ENCODE results near the gene GPR89B. TPM values are rescaled to one million over a fixed set of nuclear protein-coding genes. Genes with fewer than 3 reads are reported as not detected.
"Not testable (repeated sequence)": the region's sequence is repeated elsewhere in the genome, so short reads cannot be mapped to it uniquely, and the experiment has no call there.

Gene GPR89B
- polyA plus RNA-seq, 1 donor (not counting 4 experiments of a cell fraction or from before 2014, with no cell fraction given), result 34.0 TPM

DNA sequence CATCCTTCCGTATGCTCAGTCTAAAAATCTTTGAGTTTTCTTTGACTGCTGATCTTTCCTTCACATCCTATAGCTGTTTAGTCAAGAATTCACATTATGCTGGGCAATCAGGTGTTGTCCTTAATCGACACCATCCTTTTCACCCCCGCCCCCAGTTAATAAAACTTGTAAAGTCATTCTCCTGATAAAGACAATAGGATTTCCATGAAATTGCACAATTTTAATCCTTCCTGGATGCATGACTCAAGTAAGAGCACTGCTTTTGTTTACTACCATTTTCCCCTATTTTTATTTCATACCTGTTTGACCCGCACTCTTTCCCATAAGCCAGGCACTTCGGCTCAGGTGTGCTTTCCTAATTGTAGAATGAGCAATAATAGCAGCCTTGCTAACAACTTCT is 96.7 kb downstream of the GPR89B start:
- H3K4me1 ChIP-seq (ENCODE audit: control insufficient read depth, extremely low read depth, insufficient read depth, low read length); dilution Hi-C loops (cut with MboI; ENCODE audit: extremely low pct_ligation_motif_present, low sequenced_read_pairs); H3K36me3 ChIP-seq (ENCODE audit: control insufficient read depth in 2 of 2, extremely low read depth in 1 of 2, insufficient read depth in 2 of 2, low read length in 2 of 2); H3K4me2 ChIP-seq (ENCODE audit: control insufficient read depth, extremely low read depth, insufficient read depth, low read depth, low read length); DNase-seq (ENCODE audit: low read depth, low spot score); H3K9me3 ChIP-seq (ENCODE audit: control insufficient read depth, low read depth, low read length); H3K9ac ChIP-seq (ENCODE audit: control insufficient read depth, extremely low read depth, insufficient read depth, low read length); H3K79me2 ChIP-seq (ENCODE audit: control insufficient read depth, insufficient read depth, low read length); H3K27ac ChIP-seq (ENCODE audit: control insufficient read depth, insufficient read depth, low read length); H2AFZ ChIP-seq (ENCODE audit: control insufficient read depth, low read length); FAIRE-seq; H3K9me1 ChIP-seq (ENCODE audit: control insufficient read depth, extremely low read depth, insufficient read depth, low read length); H3K27me3 ChIP-seq (ENCODE audit: control insufficient read depth, extremely low read depth, insufficient read depth, low read length); H3K4me3 ChIP-seq (ENCODE audit: control insufficient read depth in 2 of 3, extremely low read depth in 1 of 3, insufficient read depth in 2 of 3, low read depth in 1 of 3, low read length in 3 of 3); H4K20me1 ChIP-seq (ENCODE audit: control insufficient read depth, extremely low read depth, insufficient read depth, low read length): not testable (repeated sequence)

DNA sequence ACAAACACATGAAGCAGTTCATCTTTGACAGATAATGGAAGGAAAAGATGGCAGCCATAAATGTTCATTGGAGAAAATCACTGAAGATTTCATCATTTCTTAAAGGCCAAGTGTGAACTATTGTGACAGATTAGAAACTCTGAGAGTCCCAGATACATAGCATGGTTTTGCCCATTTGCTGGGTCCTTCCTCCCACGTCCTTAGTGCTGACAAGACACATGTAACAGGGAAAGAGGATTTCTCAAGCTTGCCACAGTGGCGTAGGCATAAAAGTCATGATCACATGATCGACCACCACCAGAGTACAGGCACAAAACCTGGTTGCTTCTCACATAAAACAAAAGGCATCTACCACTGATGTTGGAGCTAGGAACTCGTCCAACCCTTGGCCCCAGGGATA is 98.8 kb downstream of the GPR89B start:
- H3K27me3 ChIP-seq (ENCODE audit: control insufficient read depth, extremely low read depth, insufficient read depth, low read length); H2AFZ ChIP-seq (ENCODE audit: control insufficient read depth, low read length); H3K9me3 ChIP-seq (ENCODE audit: control insufficient read depth, low read depth, low read length); H3K9me1 ChIP-seq (ENCODE audit: control insufficient read depth, extremely low read depth, insufficient read depth, low read length); H3K4me3 ChIP-seq (ENCODE audit: control insufficient read depth in 2 of 3, extremely low read depth in 1 of 3, insufficient read depth in 2 of 3, low read depth in 1 of 3, low read length in 3 of 3); H3K4me1 ChIP-seq (ENCODE audit: control insufficient read depth, extremely low read depth, insufficient read depth, low read length); H3K4me2 ChIP-seq (ENCODE audit: control insufficient read depth, extremely low read depth, insufficient read depth, low read depth, low read length); dilution Hi-C loops (cut with MboI; ENCODE audit: extremely low pct_ligation_motif_present, low sequenced_read_pairs); H3K36me3 ChIP-seq (ENCODE audit: control insufficient read depth in 2 of 2, extremely low read depth in 1 of 2, insufficient read depth in 2 of 2, low read length in 2 of 2); H3K27ac ChIP-seq (ENCODE audit: control insufficient read depth, insufficient read depth, low read length); H3K9ac ChIP-seq (ENCODE audit: control insufficient read depth, extremely low read depth, insufficient read depth, low read length); H4K20me1 ChIP-seq (ENCODE audit: control insufficient read depth, extremely low read depth, insufficient read depth, low read length); H3K79me2 ChIP-seq (ENCODE audit: control insufficient read depth, insufficient read depth, low read length); DNase-seq (ENCODE audit: low read depth, low spot score); FAIRE-seq: not testable (repeated sequence)

DNA sequence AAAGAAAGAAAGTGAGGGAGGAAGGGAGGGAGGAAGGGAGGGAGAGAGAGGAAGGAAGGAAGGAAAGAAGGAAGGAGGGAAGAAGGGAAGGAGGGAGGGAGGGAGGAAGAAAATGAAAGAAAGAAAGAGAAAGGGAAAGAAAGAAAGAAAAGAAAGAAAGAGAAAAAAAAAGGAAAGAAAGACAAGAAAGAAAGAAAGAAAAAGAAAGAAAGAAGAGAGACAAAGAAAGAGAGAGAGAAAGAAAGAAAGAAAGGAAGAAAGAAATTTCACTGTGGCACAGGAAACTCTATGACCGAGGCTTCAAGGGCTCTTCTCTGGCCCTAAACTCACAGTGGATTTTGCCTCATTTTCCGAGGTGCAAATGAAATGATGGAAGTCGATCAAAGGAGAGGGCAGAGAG is 104.0 kb downstream of the GPR89B start:
- H3K4me1 ChIP-seq (ENCODE audit: control insufficient read depth, extremely low read depth, insufficient read depth, low read length); H3K4me2 ChIP-seq (ENCODE audit: control insufficient read depth, extremely low read depth, insufficient read depth, low read depth, low read length); H4K20me1 ChIP-seq (ENCODE audit: control insufficient read depth, extremely low read depth, insufficient read depth, low read length); H3K4me3 ChIP-seq (ENCODE audit: control insufficient read depth in 2 of 3, extremely low read depth in 1 of 3, insufficient read depth in 2 of 3, low read depth in 1 of 3, low read length in 3 of 3); dilution Hi-C loops (cut with MboI; ENCODE audit: extremely low pct_ligation_motif_present, low sequenced_read_pairs); H3K9me3 ChIP-seq (ENCODE audit: control insufficient read depth, low read depth, low read length); H3K27me3 ChIP-seq (ENCODE audit: control insufficient read depth, extremely low read depth, insufficient read depth, low read length); H3K79me2 ChIP-seq (ENCODE audit: control insufficient read depth, insufficient read depth, low read length); H3K27ac ChIP-seq (ENCODE audit: control insufficient read depth, insufficient read depth, low read length); H3K36me3 ChIP-seq (ENCODE audit: control insufficient read depth in 2 of 2, extremely low read depth in 1 of 2, insufficient read depth in 2 of 2, low read length in 2 of 2); FAIRE-seq; H3K9ac ChIP-seq (ENCODE audit: control insufficient read depth, extremely low read depth, insufficient read depth, low read length); H3K9me1 ChIP-seq (ENCODE audit: control insufficient read depth, extremely low read depth, insufficient read depth, low read length); H2AFZ ChIP-seq (ENCODE audit: control insufficient read depth, low read length); DNase-seq (ENCODE audit: low read depth, low spot score): not testable (repeated sequence)

DNA sequence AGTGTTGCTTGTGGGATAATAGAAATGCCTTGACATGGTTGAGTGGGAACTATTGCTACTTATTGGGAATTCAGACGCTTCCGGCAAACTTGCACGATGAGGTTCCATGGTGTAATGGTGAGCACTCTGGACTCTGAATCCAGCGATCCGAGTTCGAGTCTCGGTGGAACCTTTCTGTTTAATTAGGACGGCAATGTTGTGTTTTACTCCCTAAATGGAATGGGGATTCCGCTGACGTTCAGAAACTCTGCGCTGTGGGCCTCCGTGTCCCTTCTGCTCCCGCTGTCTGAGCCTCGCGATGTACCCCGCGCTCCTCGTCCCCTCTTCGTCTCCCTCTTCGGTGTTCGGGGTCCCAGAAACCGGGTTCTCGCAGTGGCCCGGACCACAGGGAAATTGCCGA is 104.5 kb downstream of the GPR89B start:
- H2AFZ ChIP-seq (ENCODE audit: control insufficient read depth, low read length); H3K4me2 ChIP-seq (ENCODE audit: control insufficient read depth, extremely low read depth, insufficient read depth, low read depth, low read length); H3K36me3 ChIP-seq (ENCODE audit: control insufficient read depth in 2 of 2, extremely low read depth in 1 of 2, insufficient read depth in 2 of 2, low read length in 2 of 2); dilution Hi-C loops (cut with MboI; ENCODE audit: extremely low pct_ligation_motif_present, low sequenced_read_pairs); H3K4me3 ChIP-seq (ENCODE audit: control insufficient read depth in 2 of 3, extremely low read depth in 1 of 3, insufficient read depth in 2 of 3, low read depth in 1 of 3, low read length in 3 of 3); H3K9me3 ChIP-seq (ENCODE audit: control insufficient read depth, low read depth, low read length); H4K20me1 ChIP-seq (ENCODE audit: control insufficient read depth, extremely low read depth, insufficient read depth, low read length); H3K27ac ChIP-seq (ENCODE audit: control insufficient read depth, insufficient read depth, low read length); DNase-seq (ENCODE audit: low read depth, low spot score); H3K79me2 ChIP-seq (ENCODE audit: control insufficient read depth, insufficient read depth, low read length); H3K27me3 ChIP-seq (ENCODE audit: control insufficient read depth, extremely low read depth, insufficient read depth, low read length); H3K4me1 ChIP-seq (ENCODE audit: control insufficient read depth, extremely low read depth, insufficient read depth, low read length); H3K9me1 ChIP-seq (ENCODE audit: control insufficient read depth, extremely low read depth, insufficient read depth, low read length); H3K9ac ChIP-seq (ENCODE audit: control insufficient read depth, extremely low read depth, insufficient read depth, low read length): not testable (repeated sequence)
- peak; percentile 53 for FAIRE-seq

DNA sequence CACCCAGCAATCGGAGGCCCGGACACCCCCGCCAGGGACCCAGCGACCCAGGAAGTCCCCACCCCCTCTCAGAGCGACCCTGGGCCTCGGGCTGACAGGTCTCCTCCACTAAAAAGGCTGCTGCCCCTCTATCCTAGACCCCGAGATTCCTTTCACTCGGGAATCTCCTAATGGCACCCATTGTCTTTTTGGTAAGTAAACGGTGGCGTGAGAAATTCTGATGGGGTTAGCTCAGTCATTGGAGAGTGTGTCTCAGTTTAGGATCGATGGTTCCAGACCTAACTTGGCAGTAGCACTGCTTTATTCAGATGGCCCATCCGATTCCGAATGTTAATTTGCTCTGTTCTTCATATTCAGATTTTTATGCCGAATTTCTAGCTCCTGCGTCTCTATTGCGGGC is 104.9 kb downstream of the GPR89B start:
- H3K4me1 ChIP-seq (ENCODE audit: control insufficient read depth, extremely low read depth, insufficient read depth, low read length); H3K4me3 ChIP-seq (ENCODE audit: control insufficient read depth in 2 of 3, extremely low read depth in 1 of 3, insufficient read depth in 2 of 3, low read depth in 1 of 3, low read length in 3 of 3); H4K20me1 ChIP-seq (ENCODE audit: control insufficient read depth, extremely low read depth, insufficient read depth, low read length); H3K9me1 ChIP-seq (ENCODE audit: control insufficient read depth, extremely low read depth, insufficient read depth, low read length); H3K79me2 ChIP-seq (ENCODE audit: control insufficient read depth, insufficient read depth, low read length); H2AFZ ChIP-seq (ENCODE audit: control insufficient read depth, low read length); H3K9me3 ChIP-seq (ENCODE audit: control insufficient read depth, low read depth, low read length); H3K27ac ChIP-seq (ENCODE audit: control insufficient read depth, insufficient read depth, low read length); DNase-seq (ENCODE audit: low read depth, low spot score); dilution Hi-C loops (cut with MboI; ENCODE audit: extremely low pct_ligation_motif_present, low sequenced_read_pairs); H3K36me3 ChIP-seq (ENCODE audit: control insufficient read depth in 2 of 2, extremely low read depth in 1 of 2, insufficient read depth in 2 of 2, low read length in 2 of 2); H3K27me3 ChIP-seq (ENCODE audit: control insufficient read depth, extremely low read depth, insufficient read depth, low read length); FAIRE-seq: not testable (repeated sequence)
- Histone ChIP-seq H3K4me2 (ENCODE audit: control insufficient read depth, extremely low read depth, insufficient read depth, low read depth, low read length) (peak overlapping the region; percentile 48), H3K9ac (ENCODE audit: control insufficient read depth, extremely low read depth, insufficient read depth, low read length) (peak overlapping the region; percentile 33)

All from keratinocyte (primary cell).